SH-SY5Y (cell line): ENCODE measurements around the gene COG6.

Experiments used
- GATA2 ChIP-seq: IDR thresholded peaks from 2 replicates; pipeline ENCODE4 v1.6.1; 2011; ENCODE audit warnings: mild to moderate bottlenecking, low read depth, low read length

The COG6 gene

DNA sequence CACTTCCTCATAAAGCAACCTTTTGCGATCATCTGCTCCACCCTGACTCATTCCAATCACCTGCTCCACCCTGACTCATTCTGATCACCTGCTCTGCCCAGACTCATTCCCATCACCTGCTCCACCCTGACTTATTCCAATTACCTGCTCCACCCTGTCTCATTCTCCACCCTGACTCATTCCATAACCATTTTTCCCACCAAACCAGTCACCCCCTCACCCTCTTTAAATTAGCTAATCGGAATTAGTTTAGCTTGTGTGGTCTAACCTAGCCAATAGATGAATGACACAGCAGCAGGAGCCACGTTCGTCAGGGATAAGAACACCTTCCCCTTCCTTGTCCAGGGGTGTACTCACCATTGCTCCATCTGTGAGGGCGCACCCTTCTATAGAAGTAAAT lies 134.0 kb downstream of the COG6 start:
- TF ChIP-seq GATA2, result no peak
